GM12873 (cell line): Measurements from ENCODE around the gene ACY1.

Experiments
- CTCF ChIP-seq: IDR thresholded peaks from 2 replicates; pipeline ENCODE4 v1.5.1; 2012; ENCODE audit warnings: low read depth, mild to moderate bottlenecking, moderate library complexity, low read length, control low read depth; ENCODE audit not compliant: insufficient read depth; ENCODE audit errors: missing control alignments

Gene ACY1

GRCh38 chr3:51968170-51968775 lies 15.1 kb upstream of the ACY1 start:
- TF ChIP-seq CTCF, result no peak

- TF ChIP-seq CTCF, result no peak
These were observed 14.3 kb upstream of the ACY1 start for GRCh38 chr3:51968883-51969678.

- no peak for TF ChIP-seq CTCF
These were observed 13.5 kb upstream of the ACY1 start for GRCh38 chr3:51969841-51970240.

GRCh38 chr3:51970606-51971300 lies 12.6 kb upstream of the ACY1 start:
- no peak for TF ChIP-seq CTCF

- no peak for TF ChIP-seq CTCF
These were observed 12.0 kb upstream of the ACY1 start for GRCh38 chr3:51971350-51971749.

- no peak for TF ChIP-seq CTCF
These were observed 8.9 kb upstream of the ACY1 start for GRCh38 chr3:51974277-51974962.
